Measurements from ENCODE around the gene EIF4G3. TPM values are rescaled to one million over a fixed set of nuclear protein-coding genes. Genes with fewer than 3 reads are reported as not detected.

Gene EIF4G3
- total and polyA plus RNA-seq, 9 of the 15 experiments (the other 6 are each of a cell fraction or from before 2014, with no cell fraction given) = 6.7 to 40.5 (median 32.1) TPM

- TF ChIP-seq CREB3 (tag; conservative IDR thresholded peaks at IDR 0.05; ENCODE audit: low read depth) (no peak), ZFP91 (CRISPR knock-in tag; IDR thresholded peaks at IDR 0.05) (no peak)
These were observed 78.3 kb downstream of the EIF4G3 start (continued) for GRCh38 chr1:21098186-21098915.

- POLR2A ChIA-PET = no interaction called here
- Histone ChIP-seq H4K20me1 (replicated peaks; ENCODE audit: control insufficient read depth, insufficient read depth, low read length) (no peaks in the 10 kb centered on the region), H3K79me2 (ENCODE audit: control insufficient read depth, insufficient read depth, low read length) (no peaks in the 10 kb centered on the region; the same call in 2 of the 3 replicates), H3K27ac (ENCODE audit: extremely low read depth, low read depth, low read length) (no peak overlapping the region), H3K9me1 (ENCODE audit: control insufficient read depth, insufficient read depth, low read length) (no peaks in the 10 kb centered on the region), H2AFZ (ENCODE audit: low read depth, low read length) (no peak overlapping the region), H3K4me1 (replicated peaks in 1 of 2; ENCODE audit: control insufficient read depth in 2 of 2, insufficient read depth in 2 of 2, low read length in 2 of 2) (peaks cover 0 to 26% of the 10 kb centered on the region in 2 experiments; a peak in 2 of 5 replicates), H3K36me3 (ENCODE audit: control insufficient read depth, insufficient read depth, low read length) (peaks cover 3% of the 10 kb centered on the region; the same call in 2 of the 3 replicates), H3K9me3 (replicated peaks; ENCODE audit: control insufficient read depth, insufficient read depth, low read depth, low read length) (no peaks in the 10 kb centered on the region), H3K4me2 (ENCODE audit: insufficient read depth, low read length) (no peak overlapping the region), H3K9ac (ENCODE audit: insufficient read depth in 1 of 2, low read depth in 2 of 2, low read length in 2 of 2) (no peak overlapping the region), H3K27me3 (ENCODE audit: control insufficient read depth in 2 of 2, insufficient read depth in 2 of 2, low read length in 2 of 2) (no peaks in the 10 kb centered on the region), H3K4me3 (no peak overlapping the region)
- TF ChIP-seq MNT (conservative IDR thresholded peaks at IDR 0.05) = no peak
- no peak for TF ChIP-seq SETDB1 (IDR thresholded peaks at IDR 0.05; ENCODE audit: low read length)
- 10% methylated on average over 1 of the region's 1 CpG for WGBS (ENCODE audit: insufficient coverage, low coverage, missing lambda C conversion rate)
- CTCF ChIA-PET (ENCODE audit: low intra/inter-chr PET ratio) = no interaction called here
- DNase-seq (ENCODE audit: extremely low read depth in 1 of 4, low spot score in 3 of 4) = no peak
- no peak for FAIRE-seq
- ATAC-seq = no peak
- BruUV-seq (replicated peaks) = no TSS peak
- in situ Hi-C loops (cut with MboI) (no loop called here), intact Hi-C loops (cut with micrococcal nuclease) (no loop called here)
These were observed 79.0 kb downstream of the EIF4G3 start for GRCh38 chr1:21097729-21098128.

All from K562 (cell line).